HepG2 (cell line): Measurements from ENCODE around the gene AK8. TPM values are rescaled to one million over a fixed set of nuclear protein-coding genes. Genes with fewer than 3 reads are reported as not detected.

Source experiments
- ATAC-seq: fragments of 200-7000 bp; cut with Tn5 transposase; 3 replicates; pipeline ENCODE4 v1.9.1; 2020; ENCODE audit warnings: mild to moderate bottlenecking, moderate library complexity
- BruUV-seq: library from RNA; stranded (reverse); fragments of 400-500 nt; replicated peaks from 2 replicates; lab custom pipeline; 2021; lab: Mats Ljungman, UMichigan
- CTCF ChIA-PET: fragments of 300-600 bp; formaldehyde crosslinking; extraction: SDS; loops from one replicate; lab custom pipeline; 2021; ENCODE audit warnings: low total read pairs, inconsistent platforms, low intra/inter-chr PET ratio; lab: Yijun Ruan, JAX
- POLR2A ChIA-PET: fragments of 350-600 bp; sonication (Branson Sonifier 250); formaldehyde crosslinking; loops from one replicate; lab custom pipeline; 2020; ENCODE audit warnings: antibody characterized with exemption, inconsistent platforms; lab: Yijun Ruan, JAX
- DNase-seq: peaks from one replicate; pipeline ENCODE4 v3.0.0-alpha.2; 2015; ENCODE audit warnings: low spot score
- FAIRE-seq: peaks from 3 replicates; lab custom pipeline; 2011; peaks lifted over from hg19 to GRCh38; lab: Jason Lieb, UNC
- H2AFZ ChIP-seq: one replicate; pipeline ENCODE4 v1.6.1; 2011; ENCODE audit warnings: low read length, inconsistent platforms
- H3K27ac ChIP-seq: fragments of 300-600 bp; 3 replicates; pipeline ENCODE4 v1.8.0; 2011; ENCODE audit warnings: mixed run types, mild to moderate bottlenecking, mixed read lengths, low read length, inconsistent platforms; ENCODE audit not compliant: insufficient read depth; ENCODE audit errors: extremely low read length
- H3K27me3 ChIP-seq, 2 experiments: fragments of 200-600 bp in 1 of 2; 2 replicates in 1 of 2; 3 replicates in 1 of 2; pipeline versions ENCODE4 v1.6.0 to v1.8.0; 2011; ENCODE audit warnings: low read length in 2 of 2, mild to moderate bottlenecking in 2 of 2, moderate library complexity in 2 of 2, inconsistent platforms in 1 of 2; ENCODE audit not compliant: insufficient read depth in 2 of 2, control insufficient read depth in 1 of 2
- H3K36me3 ChIP-seq, 2 experiments: fragments of 200-600 bp in 1 of 2; replicated peaks in 1 of 2; 2 replicates in 1 of 2; 3 replicates in 1 of 2; pipeline versions ENCODE4 v1.5.1 to v1.8.0; 2011; ENCODE audit warnings: low read length in 2 of 2, inconsistent platforms in 1 of 2; ENCODE audit not compliant: insufficient read depth in 2 of 2, control insufficient read depth in 1 of 2
- H3K4me1 ChIP-seq: 2 replicates; pipeline ENCODE4 v1.5.1; 2012; ENCODE audit warnings: low read length, inconsistent platforms; ENCODE audit not compliant: insufficient read depth
- H3K4me2 ChIP-seq: 2 replicates; pipeline ENCODE4 v1.6.0; 2011; ENCODE audit warnings: low read depth, low read length, inconsistent platforms
- H3K4me3 ChIP-seq, 3 experiments: fragments of 200-600 bp in 1 of 3; sonication (generic), shearing (Covaris generic) in 1 of 3; replicated peaks in 1 of 3; 2 replicates each; pipeline ENCODE4 v1.5.1; 2011 to 2016; ENCODE audit warnings: low read length in 3 of 3, inconsistent platforms in 2 of 3, low read depth in 2 of 3, mild to moderate bottlenecking in 2 of 3, control low read depth in 1 of 3, mixed read lengths in 1 of 3; ENCODE audit not compliant: insufficient read depth in 1 of 3
- H3K79me2 ChIP-seq: one replicate; pipeline ENCODE4 v1.6.1; 2011; ENCODE audit warnings: low read length, inconsistent platforms; ENCODE audit not compliant: insufficient read depth
- H3K9ac ChIP-seq: 2 replicates; pipeline ENCODE4 v1.6.0; 2011; ENCODE audit warnings: mild to moderate bottlenecking, low read depth, low read length, inconsistent platforms; ENCODE audit not compliant: insufficient read depth
- H3K9me3 ChIP-seq: 2 replicates; pipeline ENCODE4 v1.5.1; 2012; ENCODE audit warnings: mild to moderate bottlenecking, low read length
- H4K20me1 ChIP-seq: 2 replicates; pipeline ENCODE4 v1.6.0; 2011; ENCODE audit warnings: inconsistent platforms, mild to moderate bottlenecking, low read length, moderate library complexity; ENCODE audit not compliant: insufficient read depth
- GMEB1 ChIP-seq: sonication (generic); formaldehyde crosslinking; IDR thresholded peaks from 2 replicates; pipeline ENCODE4 v1.5.1; 2020; ENCODE audit warnings: missing genetic modification reagents, mild to moderate bottlenecking, borderline replicate concordance
- KIAA2018 ChIP-seq: sonication (generic); formaldehyde crosslinking; IDR thresholded peaks from 2 replicates; pipeline ENCODE4 v1.5.0; 2020; ENCODE audit warnings: mild to moderate bottlenecking, missing genetic modification reagents, borderline replicate concordance
- KLF11 ChIP-seq: IDR thresholded peaks from 2 replicates; pipeline ENCODE4 v1.6.1; 2016; ENCODE audit warnings: missing compliant biosample characterization
- LBX2 ChIP-seq: sonication (generic); formaldehyde crosslinking; IDR thresholded peaks from 2 replicates; pipeline ENCODE4 v1.5.0; 2020; ENCODE audit warnings: missing genetic modification reagents, mild to moderate bottlenecking, borderline replicate concordance
- MAFG ChIP-seq: sonication (generic); formaldehyde crosslinking; IDR thresholded peaks from 2 replicates; pipeline ENCODE4 v1.5.1; 2020; ENCODE audit warnings: mild to moderate bottlenecking, missing genetic modification reagents
- NRL ChIP-seq: sonication (generic); formaldehyde crosslinking; IDR thresholded peaks from 2 replicates; pipeline ENCODE4 v1.5.0; 2020; ENCODE audit warnings: missing genetic modification reagents, mild to moderate bottlenecking, moderate library complexity, borderline replicate concordance
- RNF219 ChIP-seq: sonication (generic); formaldehyde crosslinking; IDR thresholded peaks from 2 replicates; pipeline ENCODE4 v1.5.0; 2020; ENCODE audit warnings: mild to moderate bottlenecking, missing genetic modification reagents
- ZNF33A ChIP-seq: sonication (generic); formaldehyde crosslinking; IDR thresholded peaks from 2 replicates; pipeline ENCODE4 v1.5.1; 2020; ENCODE audit warnings: missing genetic modification reagents, mild to moderate bottlenecking, moderate library complexity, borderline replicate concordance
- ZNF75D ChIP-seq: sonication (generic); formaldehyde crosslinking; IDR thresholded peaks from 2 replicates; pipeline ENCODE4 v1.8.1; 2023; ENCODE audit warnings: missing genetic modification reagents, mild to moderate bottlenecking, borderline replicate concordance
- ZNF781 ChIP-seq: sonication (generic); formaldehyde crosslinking; IDR thresholded peaks from 2 replicates; pipeline ENCODE4 v1.5.1; 2020; ENCODE audit warnings: borderline replicate concordance, mild to moderate bottlenecking, missing genetic modification reagents; ENCODE audit errors: not compliant biosample characterization
- WGBS: methylation state at CpG from one replicate; pipeline ENCODE4 v1.1.6; 2017; ENCODE audit warnings: low lambda C conversion rate; 5-methylcytosine and 5-hydroxymethylcytosine counted together
- in situ Hi-C: cut with HindIII; loops from 2 replicates; pipeline ENCODE4 v1.10.0; 2017; ENCODE audit warnings: low pct_unique_long_range_greater_than_20kb; ENCODE audit not compliant: extremely low pct_ligation_motif_present
- intact Hi-C: fragments of 100-400 bp; cut with micrococcal nuclease; formaldehyde crosslinking; loops from one replicate; pipeline ENCODE4 v1.10.0; 2022; ENCODE audit not compliant: unreplicated experiment
- polyA plus RNA-seq, 8 experiments: library from polyadenylated mRNA; depleted of rRNA in 3 of 8; stranded (reverse) in 7 of 8; unstranded in 1 of 8; fragments of >200 nt; fragmentation: Illumina TruSeq in 4 of 8; extraction: Trizol in 4 of 8; gene quantifications; 2 replicates each; pipeline versions ENCODE4 v1.2.1 to v1.2.3, GENCODE V29; 2011 to 2016; ENCODE audit warnings: low read depth in 4 of 8, missing spikeins in 1 of 8, mixed read lengths in 1 of 8; ENCODE audit not compliant: insufficient read depth in 1 of 8
- total RNA-seq, 5 experiments: library from RNA; depleted of rRNA; stranded (reverse); fragments of >200 nt; fragmentation: Illumina TruSeq; extraction: Trizol; gene quantifications; 2 replicates each; pipeline ENCODE4 v1.2.3, GENCODE V29; 2016; ENCODE audit warnings: low read depth in 1 of 5

AK8 gene
- total and polyA plus RNA-seq, 2 of the 13 experiments (the other 11 are each of a cell fraction or from before 2014, with no cell fraction given): 0.11 TPM; not detected in 1

GRCh38 chr9:132853482-132853881, 24.6 kb downstream of the AK8 start:
- ChIA-PET POLR2A (no interaction called here), CTCF (no interaction called here)
- Histone ChIP-seq H4K20me1 (no peaks in the 10 kb centered on the region), H3K9me3 (no peaks in the 10 kb centered on the region), H3K27me3 (peaks cover 0 to 3% of the 10 kb centered on the region in 2 experiments; a peak in 1 of 5 replicates), H3K9ac (no peak overlapping the region), H3K4me1 (peaks cover 22% of the 10 kb centered on the region), H2AFZ (no peak overlapping the region), H3K4me2 (no peak overlapping the region), H3K4me3 (no peak overlapping the region), H3K79me2 (no peaks in the 10 kb centered on the region), H3K27ac (no peak overlapping the region), H3K36me3 (no peaks in the 10 kb centered on the region)
- ATAC-seq (no peak), DNase-seq (no peak), FAIRE-seq (no peak)
- BruUV-seq: no TSS peak
- intact Hi-C loops (no loop called here), in situ Hi-C loops (no loop called here)
- WGBS: 67% methylated on average over 4 of the region's 4 CpGs
- TF ChIP-seq LBX2 (CRISPR knock-in tag) (no peak), ZNF75D (CRISPR knock-in tag) (no peak), RNF219 (CRISPR knock-in tag) (no peak), NRL (no peak), MAFG (CRISPR knock-in tag) (no peak), KIAA2018 (no peak), KLF11 (CRISPR knock-in tag) (no peak), ZNF33A (CRISPR knock-in tag) (no peak), GMEB1 (CRISPR knock-in tag) (no peak), ZNF781 (no peak)
